Common myeloid progenitor, CD34-positive (primary cell): ENCODE measurements around the gene METTL22.

Experiments
- CTCF ChIA-PET: fragments of 350-600 bp; sonication (Branson Sonifier 250); formaldehyde crosslinking; loops from one replicate; lab custom pipeline; 2021; ENCODE audit warnings: antibody characterized with exemption; lab: Charles Lee
- POLR2A ChIA-PET: fragments of 350-600 bp; sonication (Branson Sonifier 250); formaldehyde crosslinking; loops from one replicate; lab custom pipeline; 2021; ENCODE audit warnings: antibody characterized with exemption; lab: Charles Lee
- DNase-seq, 3 donors: peaks; one replicate each; pipeline versions ENCODE4 v3.0.0 to v3.0.0-alpha.2; 2013
- H3K27ac ChIP-seq, 2 experiments: 1 replicate in 1 of 2; 2 replicates in 1 of 2; pipeline ENCODE4 v1.7.0; 2013; ENCODE audit warnings: inconsistent platforms in 2 of 2, low read length in 2 of 2, mild to moderate bottlenecking in 2 of 2, low read depth in 1 of 2, moderate library complexity in 1 of 2; ENCODE audit not compliant: severe bottlenecking in 2 of 2, insufficient read depth in 1 of 2, poor library complexity in 1 of 2
- H3K27me3 ChIP-seq, 5 experiments: replicated peaks in 2 of 5; 1 replicate in 3 of 5; 2 replicates in 2 of 5; pipeline versions ENCODE4 v1.6.1 to v1.7.0; 2013; ENCODE audit warnings: low read length in 4 of 5, mild to moderate bottlenecking in 2 of 5, moderate library complexity in 2 of 5, inconsistent platforms in 1 of 5; ENCODE audit not compliant: insufficient read depth in 5 of 5, control insufficient read depth in 4 of 5
- H3K36me3 ChIP-seq, 4 experiments: 1 replicate in 2 of 4; 2 replicates in 2 of 4; pipeline versions ENCODE4 v1.6.1 to v1.7.0; 2013; ENCODE audit warnings: low read length in 3 of 4, control low read depth in 1 of 4, mild to moderate bottlenecking in 1 of 4; ENCODE audit not compliant: control insufficient read depth in 4 of 4, insufficient read depth in 4 of 4
- H3K4me1 ChIP-seq, 4 experiments: 1 replicate in 3 of 4; 2 replicates in 1 of 4; pipeline versions ENCODE4 v1.6.1 to v1.7.1; 2013; ENCODE audit warnings: low read length in 3 of 4, mild to moderate bottlenecking in 3 of 4, control low read depth in 1 of 4, inconsistent platforms in 1 of 4, moderate library complexity in 1 of 4; ENCODE audit not compliant: control insufficient read depth in 4 of 4, insufficient read depth in 4 of 4; ENCODE audit errors: control extremely low read depth in 1 of 4
- H3K4me3 ChIP-seq, 7 experiments: 1 replicate in 4 of 7; 2 replicates in 3 of 7; pipeline versions ENCODE4 v1.5.1 to v1.7.0; 2013; ENCODE audit warnings: mild to moderate bottlenecking in 7 of 7, low read length in 6 of 7, moderate library complexity in 6 of 7, inconsistent platforms in 2 of 7, low read depth in 2 of 7, control low read depth in 1 of 7; ENCODE audit not compliant: insufficient read depth in 4 of 7, control insufficient read depth in 1 of 7; ENCODE audit errors: extremely low read depth in 1 of 7
- H3K9me3 ChIP-seq, 5 experiments: 1 replicate in 4 of 5; 2 replicates in 1 of 5; pipeline versions ENCODE4 v1.6.1 to v1.7.1; 2013; ENCODE audit warnings: low read length in 4 of 5, mild to moderate bottlenecking in 2 of 5, inconsistent platforms in 1 of 5, low read depth in 1 of 5, moderate library complexity in 1 of 5; ENCODE audit not compliant: control insufficient read depth in 4 of 5, insufficient read depth in 2 of 5; ENCODE audit errors: control extremely low read depth in 1 of 5
- WGBS: methylation state at CpG from one replicate; pipeline ENCODE4 v1.1.5; 2013; ENCODE audit not compliant: insufficient coverage; 5-methylcytosine and 5-hydroxymethylcytosine counted together

Gene METTL22

GRCh38 chr16:8630255-8630953 lies 8.9 kb downstream of the METTL22 start:
- H3K27me3 ChIP-seq: no peaks in the 10 kb centered on the region
- ChIA-PET CTCF (interaction anchor here (0.7 to 1.0 kb wide), 5 partner anchors 14 to 161 kb away, joined by 3 read pairs; no protein-coding TSS in a partner anchor), POLR2A (no interaction called here)
- H3K4me1 ChIP-seq: peaks cover 3 to 23% (median 16%) of the 10 kb centered on the region in 4 experiments
- H3K9me3 ChIP-seq: no peaks in the 10 kb centered on the region
- peaks cover 33 to 82% (median 66%) of the 10 kb centered on the region in 4 experiments for H3K36me3 ChIP-seq
- H3K27ac ChIP-seq: peak overlapping the region in 1 of 2 experiments; percentile 16
- DNase-seq: no peak
- WGBS: 98% methylated on average over 9 of the region's 11 CpGs
- H3K4me3 ChIP-seq: no peak overlapping the region

- H3K36me3 ChIP-seq: peaks cover 29 to 82% (median 66%) of the 10 kb centered on the region in 4 experiments
- ChIA-PET POLR2A (no interaction called here), CTCF (interaction anchor here (1.5 to 2.0 kb wide), 2 partner anchors 13 to 14 kb away, joined by 5 to 12 read pairs; no protein-coding TSS in a partner anchor)
- H3K27ac ChIP-seq: peak overlapping the region; percentile 68 to 80
- H3K27me3 ChIP-seq: no peaks in the 10 kb centered on the region
- DNase-seq: no peak
- WGBS: 100% methylated on average over 9 of the region's 9 CpGs
- no peaks in the 10 kb centered on the region for H3K9me3 ChIP-seq
- peaks cover 3 to 23% (median 16%) of the 10 kb centered on the region in 4 experiments for H3K4me1 ChIP-seq
- no peak overlapping the region for H3K4me3 ChIP-seq
Measured at GRCh38 chr16:8631373-8631772, 9.9 kb downstream of the METTL22 start.

GRCh38 chr16:8631818-8632465 lies 10.4 kb downstream of the METTL22 start:
- Histone ChIP-seq H3K9me3 (no peaks in the 10 kb centered on the region), H3K27me3 (no peaks in the 10 kb centered on the region), H3K4me3 (peak overlapping the region in 1 of 7 experiments; percentile 14), H3K36me3 (peaks cover 30 to 85% (median 68%) of the 10 kb centered on the region in 4 experiments), H3K4me1 (peaks cover 3 to 23% (median 16%) of the 10 kb centered on the region in 4 experiments), H3K27ac (peak overlapping the region; percentile 68 to 80)
- DNase-seq: peak in 2 of 3 donors; percentile 46 to 54
- ChIA-PET CTCF (interaction anchor here (1.3 to 2.0 kb wide), 3 partner anchors 10 to 14 kb away, joined by 5 to 12 read pairs (median 7); partner anchors contain the start of gene METTL22), POLR2A (interaction anchor here (1.4 kb wide), 1 partner anchor 10 kb away, joined by 3 read pairs; the partner anchor contains the start of gene METTL22)
- WGBS: 86% methylated on average over 12 of the region's 15 CpGs

GRCh38 chr16:8632675-8633182 lies 11.2 kb downstream of the METTL22 start:
- Histone ChIP-seq H3K4me1 (peaks cover 3 to 23% (median 16%) of the 10 kb centered on the region in 4 experiments), H3K4me3 (no peak overlapping the region), H3K27me3 (no peaks in the 10 kb centered on the region), H3K27ac (peak overlapping the region; percentile 69 to 80), H3K9me3 (no peaks in the 10 kb centered on the region), H3K36me3 (peaks cover 31 to 85% (median 64%) of the 10 kb centered on the region in 4 experiments)
- ChIA-PET CTCF (interaction anchor here (0.6 to 2.0 kb wide), 5 partner anchors 8 to 61 kb away, joined by 3 to 12 read pairs (median 5); partner anchors contain the start of gene METTL22), POLR2A (interaction anchor here (0.6 to 1.4 kb wide), 2 partner anchors 8 to 11 kb away, joined by 3 read pairs; partner anchors contain the start of gene METTL22)
- WGBS: 18% methylated on average over 4 of the region's 5 CpGs
- DNase-seq: peak; percentile 83 to 96 (median 94)

- Histone ChIP-seq H3K4me3 (no peak overlapping the region), H3K36me3 (peaks cover 24 to 84% (median 62%) of the 10 kb centered on the region in 4 experiments), H3K27me3 (no peaks in the 10 kb centered on the region), H3K9me3 (no peaks in the 10 kb centered on the region), H3K27ac (no peak overlapping the region), H3K4me1 (peaks cover 3 to 23% (median 16%) of the 10 kb centered on the region in 4 experiments)
- peak in 1 of 3 donors; percentile 17 for DNase-seq
- 86% methylated on average over 14 of the region's 18 CpGs for WGBS
- ChIA-PET CTCF (interaction anchor here (0.5 to 2.1 kb wide), 4 partner anchors 9 to 332 kb away, joined by 4 to 10 read pairs (median 8); no protein-coding TSS in a partner anchor), POLR2A (no interaction called here)
Measured at GRCh38 chr16:8634991-8635736, 13.7 kb downstream of the METTL22 start.

- ChIA-PET POLR2A (no interaction called here), CTCF (interaction anchor here (0.6 to 1.3 kb wide), 2 partner anchors 41 to 67 kb away, joined by 3 to 4 read pairs; no protein-coding TSS in a partner anchor)
- H3K4me1 ChIP-seq: peaks cover 0 to 15% (median 7%) of the 10 kb centered on the region in 4 experiments
- H3K9me3 ChIP-seq: no peaks in the 10 kb centered on the region
- H3K27me3 ChIP-seq: no peaks in the 10 kb centered on the region
- H3K27ac ChIP-seq: no peak overlapping the region
- 96% methylated on average over 8 of the region's 13 CpGs for WGBS
- H3K4me3 ChIP-seq: no peak overlapping the region
- no peak for DNase-seq
- peaks cover 25 to 84% (median 71%) of the 10 kb centered on the region in 4 experiments for H3K36me3 ChIP-seq
Measured at GRCh38 chr16:8639694-8640093, 18.2 kb downstream of the METTL22 start.
